Spleen (tissue), 11 donors: ENCODE results near the gene STK10. TPM values are rescaled to one million over a fixed set of nuclear protein-coding genes. Genes with fewer than 3 reads are reported as not detected.
A peak's percentile ranks its signal among the peaks of the same experiment; 100 is the strongest.

Experiments
- DNase-seq: peaks from one replicate; pipeline ENCODE4 v3.0.0-alpha.2; 2020
- H3K27ac ChIP-seq, 8 donors: fragments of 200-600 bp; sonication (generic) in 7 of 8; 1 replicate in 4 of 8; 2 replicates in 4 of 8; pipeline versions ENCODE4 v1.5.0 to v1.8.0; 2016 to 2021; ENCODE audit warnings: inconsistent platforms in 4 of 8, mild to moderate bottlenecking in 4 of 8, moderate library complexity in 1 of 8
- H3K27me3 ChIP-seq, 7 donors: fragments of 200-600 bp; sonication (generic) in 6 of 7; replicated peaks in 1 of 7; 1 replicate in 4 of 7; 2 replicates in 3 of 7; pipeline versions ENCODE4 v1.5.0 to v1.8.0; 2016 to 2021; ENCODE audit warnings: inconsistent platforms in 3 of 7, mild to moderate bottlenecking in 1 of 7
- H3K36me3 ChIP-seq, 6 donors: fragments of 200-600 bp; sonication (generic) in 5 of 6; 1 replicate in 4 of 6; 2 replicates in 2 of 6; pipeline versions ENCODE4 v1.5.0 to v1.8.0; 2016 to 2021; ENCODE audit warnings: inconsistent platforms in 2 of 6
- H3K4me1 ChIP-seq, 6 donors: fragments of 200-600 bp; sonication (generic) in 5 of 6; 1 replicate in 3 of 6; 2 replicates in 3 of 6; pipeline versions ENCODE4 v1.5.0 to v1.8.0; 2016 to 2021; ENCODE audit warnings: inconsistent platforms in 3 of 6
- H3K4me3 ChIP-seq, 8 donors: fragments of 200-600 bp; sonication (generic) in 7 of 8; 1 replicate in 4 of 8; 2 replicates in 4 of 8; pipeline versions ENCODE4 v1.5.0 to v1.8.0; 2016 to 2021; ENCODE audit warnings: inconsistent platforms in 4 of 8, mild to moderate bottlenecking in 4 of 8, moderate library complexity in 2 of 8
- H3K9me3 ChIP-seq, 8 donors: fragments of 200-600 bp; sonication (generic) in 7 of 8; 1 replicate in 4 of 8; 2 replicates in 4 of 8; pipeline versions ENCODE4 v1.5.0 to v1.8.0; 2016 to 2021; ENCODE audit warnings: inconsistent platforms in 4 of 8
- CTCF ChIP-seq, 11 experiments: fragments of 200-600 bp in 7 of 11; fragments of 450-650 bp in 4 of 11; sonication (generic) in 4 of 11; IDR thresholded peaks in 8 of 11; conservative IDR thresholded peaks in 3 of 11; 1 replicate in 7 of 11; 2 replicates in 4 of 11; pipeline versions ENCODE4 v1.4.0 to v1.8.0; 2016 to 2021; ENCODE audit warnings: antibody characterized with exemption in 11 of 11, inconsistent platforms in 4 of 11, mild to moderate bottlenecking in 1 of 11
- POLR2A ChIP-seq, 3 donors: fragments of 450-650 bp; IDR thresholded peaks; one replicate each; pipeline ENCODE4 v1.5.1; 2017; ENCODE audit warnings: antibody characterized with exemption in 3 of 3, mild to moderate bottlenecking in 1 of 3
- POLR2AphosphoS5 ChIP-seq, 3 donors: sonication (generic); formaldehyde crosslinking; IDR thresholded peaks; one replicate each; pipeline ENCODE4 v1.5.1; 2017; ENCODE audit warnings: antibody characterized with exemption in 3 of 3
- WGBS, 5 donors: extraction: QIAGEN DNeasy Blood & Tissue Kit in 3 of 5; methylation state at CpG; one replicate each; pipeline versions ENCODE4 v1.1.5 to v1.1.7; 2013 to 2018; 5-methylcytosine and 5-hydroxymethylcytosine counted together
- intact Hi-C: fragments of 100-400 bp; cut with DNase I; formaldehyde crosslinking; loops from one replicate; pipeline ENCODE4 v1.15.0; 2023; ENCODE audit warnings: low total_unique reads
- polyA plus RNA-seq, 3 donors: library from polyadenylated mRNA; stranded (reverse); fragments of 200-250 nt; gene quantifications; one replicate each; pipeline ENCODE4 v1.2.1, GENCODE V29; 2013
- total RNA-seq, 7 donors: library from RNA; depleted of rRNA in 3 of 7; stranded (reverse); fragments of >200 nt in 3 of 7; fragmentation: NEBNext Ultra II Directional in 4 of 7; extraction: Animal tissue kit (Norgen Biotek cat#: 25700) in 4 of 7; gene quantifications; one replicate each; pipeline versions ENCODE4 v1.1.0 to v1.2.1, GENCODE V29; 2016 to 2021
- donor health status: healthy with polysubstance abuse.
- donor health status: DM: no; HTN: no; CAD: no; lungs with moderate emphysema.
- donor health status: DM: no; HTN: no; CAD: no.
- donor health status: Bipolar disorder and iron deficiency.
- donor health status: healthy.
- donor health status: DM: no; HTN: no; CAD: no.
- donor health status: DM: yes; HTN: yes; CAD: no.

Gene STK10
- total and polyA plus RNA-seq, 10 donors, result 34.0 to 290 (median 168) TPM

GRCh38 chr5:172107571-172107970 is 80.5 kb downstream of the STK10 start:
- Histone ChIP-seq H3K9me3 (no peaks in the 10 kb centered on the region), H3K4me3 (peak overlapping the region in 1 of 8 donors; percentile 46), H3K36me3 (peaks cover 0 to 73% (median 34%) of the 10 kb centered on the region in 6 donors), H3K27ac (peak overlapping the region in 5 of 8 donors; percentile 37 to 93 (median 79)), H3K27me3 (no peaks in the 10 kb centered on the region), H3K4me1 (peaks cover 38 to 97% (median 63%) of the 10 kb centered on the region in 6 donors)
- intact Hi-C loops, result loop anchor here (2.0 to 10.0 kb wide), 2 partner anchors 81 to 187 kb away; partner anchors contain the start of gene STK10
- WGBS, 5 donors, result 42 to 71% (median 61%) methylated on average over 13 of the region's 13 CpGs
- peak; percentile 48 for DNase-seq
- no peak for TF ChIP-seq POLR2A (IDR thresholded peaks at IDR 0.05)
- peak in 1 of 11 experiments; percentile 4 for TF ChIP-seq CTCF (IDR thresholded peaks at IDR 0.05 in 8 of 11, conservative IDR thresholded peaks at IDR 0.05 in 3 of 11)
- TF ChIP-seq POLR2AphosphoS5 (IDR thresholded peaks at IDR 0.05), result no peak

- H3K9me3 ChIP-seq, result no peaks in the 10 kb centered on the region
- no peaks in the 10 kb centered on the region for H3K27me3 ChIP-seq
- H3K27ac ChIP-seq, result peak overlapping the region in 4 of 8 donors; percentile 37 to 93 (median 86)
- peak in 1 of 3 donors; percentile 61 for TF ChIP-seq POLR2AphosphoS5 (IDR thresholded peaks at IDR 0.05)
- TF ChIP-seq POLR2A (IDR thresholded peaks at IDR 0.05), result no peak
- TF ChIP-seq CTCF (IDR thresholded peaks at IDR 0.05 in 8 of 11, conservative IDR thresholded peaks at IDR 0.05 in 3 of 11), result peak; percentile 88 to 98 (median 94)
- intact Hi-C loops, result loop anchor here (2.0 to 10.0 kb wide), 2 partner anchors 82 to 188 kb away; partner anchors contain the start of gene STK10
- peak overlapping the region in 1 of 8 donors; percentile 46 for H3K4me3 ChIP-seq
- H3K36me3 ChIP-seq, result peaks cover 0 to 81% (median 43%) of the 10 kb centered on the region in 6 donors
- DNase-seq, result peak; percentile 89
- WGBS, 5 donors, result 32 to 40% (median 34%) methylated on average over 33 to 39 of the region's 39 CpGs
- H3K4me1 ChIP-seq, result peaks cover 31 to 97% (median 55%) of the 10 kb centered on the region in 6 donors
Observed at GRCh38 chr5:172106511-172107356, 81.3 kb downstream of the STK10 start.

GRCh38 chr5:172105811-172106210 is 82.2 kb downstream of the STK10 start:
- H3K36me3 ChIP-seq, result peaks cover 0 to 90% (median 50%) of the 10 kb centered on the region in 6 donors
- H3K27ac ChIP-seq, result peak overlapping the region in 3 of 8 donors; percentile 59 to 79 (median 76)
- 92 to 97% (median 92%) methylated on average over 10 to 14 of the region's 14 CpGs for WGBS, 5 donors
- no peaks in the 10 kb centered on the region for H3K27me3 ChIP-seq
- DNase-seq, result peak; percentile 73
- no peak for TF ChIP-seq CTCF (IDR thresholded peaks at IDR 0.05 in 8 of 11, conservative IDR thresholded peaks at IDR 0.05 in 3 of 11)
- no peak for TF ChIP-seq POLR2AphosphoS5 (IDR thresholded peaks at IDR 0.05)
- TF ChIP-seq POLR2A (IDR thresholded peaks at IDR 0.05), result no peak
- intact Hi-C loops, result loop anchor here (2.0 to 10.0 kb wide), 2 partner anchors 83 to 189 kb away; partner anchors contain the start of gene STK10
- H3K4me1 ChIP-seq, result peaks cover 24 to 88% (median 45%) of the 10 kb centered on the region in 6 donors
- no peaks in the 10 kb centered on the region for H3K9me3 ChIP-seq
- H3K4me3 ChIP-seq, result no peak overlapping the region
